Adrenal gland (tissue), 12 donors: Measurements from ENCODE around the gene SPATA9. TPM values are rescaled to one million over a fixed set of nuclear protein-coding genes. Genes with fewer than 3 reads are reported as not detected.

Experiments
- DNase-seq, 7 donors: peaks; one replicate each; pipeline ENCODE4 v3.0.0-alpha.2; 2019 to 2020
- H3K27ac ChIP-seq, 5 donors: fragments of 200-600 bp; sonication (generic) in 4 of 5; 1 replicate in 3 of 5; 2 replicates in 2 of 5; pipeline versions ENCODE4 v1.5.1 to v1.8.0; 2016 to 2020; ENCODE audit warnings: mild to moderate bottlenecking in 1 of 5
- H3K27me3 ChIP-seq: fragments of 200-600 bp; 2 replicates; pipeline ENCODE4 v1.8.0; 2021
- H3K36me3 ChIP-seq, 2 donors: fragments of 200-600 bp; replicated peaks in 1 of 2; 1 replicate in 1 of 2; 2 replicates in 1 of 2; pipeline versions ENCODE4 v1.5.1 to v1.8.0; 2018 to 2022
- H3K4me1 ChIP-seq, 2 donors: fragments of 200-600 bp; replicated peaks in 1 of 2; 1 replicate in 1 of 2; 2 replicates in 1 of 2; pipeline versions ENCODE4 v1.5.1 to v1.8.0; 2018 to 2021
- H3K4me3 ChIP-seq, 4 donors: fragments of 200-600 bp; sonication (generic) in 3 of 4; one replicate each; pipeline ENCODE4 v1.5.1; 2016 to 2018
- H3K9me3 ChIP-seq, 3 donors: fragments of 200-600 bp; sonication (generic) in 1 of 3; replicated peaks in 1 of 3; 1 replicate in 2 of 3; 2 replicates in 1 of 3; pipeline versions ENCODE4 v1.5.1 to v1.8.0; 2016 to 2021
- CTCF ChIP-seq, 6 experiments: fragments of 450-650 bp in 4 of 6; fragments of 200-600 bp in 2 of 6; sonication (generic) in 1 of 6; IDR thresholded peaks; 1 replicate in 5 of 6; 2 replicates in 1 of 6; pipeline versions ENCODE4 v1.5.1 to v1.8.0; 2016 to 2021; ENCODE audit warnings: antibody characterized with exemption in 6 of 6, mild to moderate bottlenecking in 2 of 6, moderate library complexity in 1 of 6
- POLR2A ChIP-seq, 2 donors: fragments of 450-650 bp; IDR thresholded peaks; one replicate each; pipeline ENCODE4 v1.6.1; 2017; ENCODE audit warnings: antibody characterized with exemption in 2 of 2, mild to moderate bottlenecking in 2 of 2, moderate library complexity in 1 of 2
- WGBS, 4 donors: extraction: QIAGEN DNeasy Blood & Tissue Kit in 2 of 4; methylation state at CpG; one replicate each; pipeline versions ENCODE4 v1.1.5 to v1.1.7; 2013 to 2017; 5-methylcytosine and 5-hydroxymethylcytosine counted together
- intact Hi-C, 2 donors: fragments of 100-400 bp; cut with DNase I; formaldehyde crosslinking; loops; one replicate each; pipeline versions ENCODE4 v1.14.1 to v1.15.0; 2022 to 2023
- polyA plus RNA-seq, 3 donors: library from polyadenylated mRNA; stranded (reverse); fragments of 200-250 nt in 2 of 3; fragments of 350-450 nt in 1 of 3; fragmentation: Illumina TruSeq in 1 of 3; extraction: RNeasy Lipid Tissue Mini Kit (QIAGEN cat#74804) in 1 of 3; gene quantifications; one replicate each; pipeline ENCODE4 v1.2.3, GENCODE V29; 2013 to 2014
- total RNA-seq, 9 donors: library from RNA; depleted of rRNA in 4 of 9; stranded (reverse); fragments of >200 nt in 4 of 9; fragments of 120-200 nt in 1 of 9; fragmentation: NEBNext Ultra II Directional in 1 of 9; extraction: Animal tissue kit (Norgen Biotek cat#: 25700) in 1 of 9; gene quantifications; one replicate each; pipeline versions ENCODE4 v1.1.0 to v1.2.4, GENCODE V29; 2013 to 2023
- donor health status: healthy with polysubstance abuse.
- donor health status: Bipolar disorder and iron deficiency.
- donor health status: DM: yes; HTN: yes; CAD: no.
- donor health status: DM: no; HTN: no; CAD: no.
- donor health status: DM: no; HTN: no; CAD: no.
- donor health status: DM: yes; HTN: yes; CAD: no.

Gene SPATA9
- total and polyA plus RNA-seq, 12 donors = 0.26 to 2.7 (median 0.63) TPM; not detected in 5

GRCh38 chr5:95630394-95630917, 52.3 kb downstream of the SPATA9 start:
- H3K4me3 ChIP-seq = no peak overlapping the region
- no peaks in the 10 kb centered on the region for H3K9me3 ChIP-seq
- H3K36me3 ChIP-seq = no peaks in the 10 kb centered on the region
- no peak overlapping the region for H3K27ac ChIP-seq
- DNase-seq = no peak
- TF ChIP-seq POLR2A (IDR thresholded peaks at IDR 0.05) (no peak), CTCF (IDR thresholded peaks at IDR 0.05) (no peak)
- intact Hi-C loops = no loop called here
- H3K27me3 ChIP-seq = no peaks in the 10 kb centered on the region
- 91 to 97% (median 91%) methylated on average over 5 of the region's 5 CpGs for WGBS, 4 donors
- H3K4me1 ChIP-seq = peaks cover 3 to 5% of the 10 kb centered on the region in 2 donors

GRCh38 chr5:95628933-95629332, 53.9 kb downstream of the SPATA9 start:
- Histone ChIP-seq H3K4me1 (peaks cover 3 to 5% of the 10 kb centered on the region in 2 donors), H3K4me3 (no peak overlapping the region), H3K36me3 (no peaks in the 10 kb centered on the region), H3K27me3 (no peaks in the 10 kb centered on the region), H3K9me3 (no peaks in the 10 kb centered on the region), H3K27ac (peak overlapping the region in 1 of 5 donors; percentile 51)
- no peak for DNase-seq
- intact Hi-C loops = loop anchor here in 1 of 2 donors (10.0 kb wide), 1 partner anchor 706 kb away; no protein-coding TSS in a partner anchor
- TF ChIP-seq POLR2A (IDR thresholded peaks at IDR 0.05) = no peak
- no peak for TF ChIP-seq CTCF (IDR thresholded peaks at IDR 0.05)
- WGBS, 4 donors = 56 to 92% (median 67%) methylated on average over 1 of the region's 1 CpG

- H3K4me3 ChIP-seq = no peak overlapping the region
- H3K4me1 ChIP-seq = peaks cover 3 to 5% of the 10 kb centered on the region in 2 donors
- H3K36me3 ChIP-seq = no peaks in the 10 kb centered on the region
- intact Hi-C loops = loop anchor here in 1 of 2 donors (10.0 kb wide), 1 partner anchor 707 kb away; no protein-coding TSS in a partner anchor
- no peaks in the 10 kb centered on the region for H3K27me3 ChIP-seq
- WGBS, 4 donors = 75 to 82% (median 80%) methylated on average over 4 of the region's 4 CpGs
- peak overlapping the region in 1 of 5 donors; percentile 51 for H3K27ac ChIP-seq
- no peak for DNase-seq
- H3K9me3 ChIP-seq = no peaks in the 10 kb centered on the region
- TF ChIP-seq CTCF (IDR thresholded peaks at IDR 0.05) (no peak), POLR2A (IDR thresholded peaks at IDR 0.05) (no peak)
Measured at GRCh38 chr5:95627971-95628810, 54.6 kb downstream of the SPATA9 start.

GRCh38 chr5:95626701-95627100, 56.1 kb downstream of the SPATA9 start:
- intact Hi-C loops = loop anchor here in 1 of 2 donors (10.0 kb wide), 1 partner anchor 708 kb away; no protein-coding TSS in a partner anchor

More at GRCh38 chr5:95626701-95627100, 56.1 kb downstream of the SPATA9 start:
- 79 to 93% (median 84%) methylated on average over 1 of the region's 1 CpG for WGBS, 4 donors
- TF ChIP-seq POLR2A (IDR thresholded peaks at IDR 0.05) = no peak
- TF ChIP-seq CTCF (IDR thresholded peaks at IDR 0.05) = no peak
- Histone ChIP-seq H3K27me3 (no peaks in the 10 kb centered on the region), H3K4me1 (peaks cover under 1 to 6% of the 10 kb centered on the region in 2 donors), H3K9me3 (no peaks in the 10 kb centered on the region), H3K27ac (no peak overlapping the region), H3K4me3 (no peak overlapping the region), H3K36me3 (no peaks in the 10 kb centered on the region)
- DNase-seq = no peak
